Fibroblast of mammary gland (primary cell): ENCODE results near the gene USH2A.

Experiments used
- DNase-seq: peaks from one replicate; pipeline ENCODE4 v3.0.0-alpha.2; 2010; ENCODE audit warnings: low read depth
- H3K4me3 ChIP-seq: 2 replicates; pipeline ENCODE4 v1.5.1; 2011; ENCODE audit warnings: low read depth, mild to moderate bottlenecking, low read length, moderate library complexity; ENCODE audit not compliant: control insufficient read depth
- CTCF ChIP-seq: conservative IDR thresholded peaks from 2 replicates; pipeline ENCODE4 v1.5.1; 2011; ENCODE audit warnings: low read depth, low read length, inconsistent platforms; ENCODE audit not compliant: control insufficient read depth, insufficient read depth

Gene USH2A

GRCh38 chr1:216422821-216423520, at the start of gene USH2A:
TSS of gene USH2A (minus strand) at chr1:216423448. CDS start at chr1:216422336, 1,112 bp downstream.
- TF ChIP-seq CTCF, result no peak
- H3K4me3 ChIP-seq, result no peak within 1 kb of the TSS
- no peak for DNase-seq

DNA sequence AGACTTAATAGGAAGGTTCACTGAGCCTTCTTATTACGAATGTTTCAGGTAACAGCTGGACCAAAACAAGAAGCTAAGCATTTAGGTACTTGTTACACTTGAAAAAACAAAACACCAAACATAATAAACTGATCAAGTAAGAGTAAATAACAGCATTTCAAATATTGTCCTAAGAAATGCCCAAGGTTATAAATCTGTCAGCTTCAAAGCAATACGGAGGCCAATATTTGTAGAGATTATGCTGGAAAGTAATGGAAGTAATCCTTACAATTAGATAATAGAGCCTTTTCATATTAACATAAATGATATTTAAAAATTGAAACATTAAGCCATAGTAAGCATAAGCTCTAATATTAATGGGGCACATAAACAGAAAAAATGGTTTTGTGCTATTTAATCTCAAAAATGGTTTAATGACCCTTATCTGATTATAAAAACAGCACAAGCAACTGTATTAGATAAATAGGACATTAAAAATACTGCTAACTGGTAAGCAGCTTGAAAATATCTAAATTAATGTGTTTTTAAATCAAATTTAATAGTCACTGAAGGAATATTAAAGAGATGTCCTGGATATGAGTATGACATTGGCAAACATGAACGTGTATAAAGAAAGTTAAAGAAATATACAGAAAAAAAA, 43.0 kb upstream of the USH2A start:
- TF ChIP-seq CTCF, result no peak
- no peak overlapping the region for H3K4me3 ChIP-seq
- DNase-seq, result no peak

DNA sequence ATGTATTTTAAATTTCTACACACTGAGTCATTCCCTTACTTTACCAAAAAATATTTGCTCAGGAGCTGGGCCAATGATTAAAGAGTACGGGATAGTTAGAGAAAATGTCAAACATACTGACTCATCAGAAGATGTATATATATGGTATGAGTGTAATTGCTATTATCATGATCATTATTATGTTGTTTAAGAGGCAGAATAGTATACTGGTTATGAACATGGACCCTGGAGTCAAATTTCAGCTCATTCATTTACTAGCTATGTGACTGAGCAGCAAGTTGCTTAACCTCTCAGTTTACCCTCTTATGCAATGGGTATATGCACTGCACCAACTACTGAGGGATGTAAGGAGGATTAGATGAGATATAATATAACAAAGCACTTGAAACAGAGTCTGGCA, 41.2 kb upstream of the USH2A start:
- H3K4me3 ChIP-seq, result no peak overlapping the region
- DNase-seq, result peak; percentile 90
- TF ChIP-seq CTCF, result no peak

GRCh38 chr1:216462066-216462775, 39.0 kb upstream of the USH2A start:
- TF ChIP-seq CTCF, result no peak
- DNase-seq, result peak; percentile 52
- no peak overlapping the region for H3K4me3 ChIP-seq

GRCh38 chr1:216461466-216461865, 38.2 kb upstream of the USH2A start:
- TF ChIP-seq CTCF, result no peak
- H3K4me3 ChIP-seq, result no peak overlapping the region
- DNase-seq, result no peak

DNA sequence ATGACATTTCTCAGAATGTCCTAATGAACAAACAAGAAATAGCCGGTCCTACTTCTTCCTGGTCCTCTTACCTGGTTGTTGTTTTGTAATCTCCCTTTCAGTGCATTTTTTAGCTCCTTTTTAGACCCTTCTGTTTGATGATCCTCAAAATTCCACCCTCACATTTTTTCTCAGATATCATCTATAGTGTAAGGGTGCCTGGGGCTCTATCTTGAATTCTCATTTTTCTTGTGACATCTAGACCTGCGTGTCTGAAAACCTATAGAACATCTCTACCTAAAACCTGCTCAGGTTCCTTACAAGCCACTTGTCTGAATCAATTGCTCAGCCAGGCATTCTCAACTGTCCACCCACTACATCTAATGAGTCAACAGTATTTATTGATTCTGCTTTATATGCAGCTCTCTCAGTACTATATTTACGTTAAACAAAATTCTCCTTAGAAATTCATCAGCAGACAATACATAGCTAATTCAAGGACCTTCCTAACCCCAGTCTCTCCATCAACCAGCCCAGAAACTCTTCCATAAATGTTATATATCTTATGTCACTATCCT, 36.5 kb upstream of the USH2A start:
- no peak for TF ChIP-seq CTCF
- H3K4me3 ChIP-seq, result no peak overlapping the region
- DNase-seq, result no peak
